GM18498 (cell line): ENCODE measurements around the gene PGGHG.
A peak's percentile ranks its signal among the peaks of the same experiment; 100 is the strongest.

Experiments
- ATAC-seq: cut with Tn5 transposase; IDR thresholded peaks from one replicate; pipeline ENCODE4 v1.9.1; 2021; ENCODE audit warnings: mild to moderate bottlenecking, moderate library complexity; ENCODE audit not compliant: unreplicated experiment

Gene PGGHG

DNA sequence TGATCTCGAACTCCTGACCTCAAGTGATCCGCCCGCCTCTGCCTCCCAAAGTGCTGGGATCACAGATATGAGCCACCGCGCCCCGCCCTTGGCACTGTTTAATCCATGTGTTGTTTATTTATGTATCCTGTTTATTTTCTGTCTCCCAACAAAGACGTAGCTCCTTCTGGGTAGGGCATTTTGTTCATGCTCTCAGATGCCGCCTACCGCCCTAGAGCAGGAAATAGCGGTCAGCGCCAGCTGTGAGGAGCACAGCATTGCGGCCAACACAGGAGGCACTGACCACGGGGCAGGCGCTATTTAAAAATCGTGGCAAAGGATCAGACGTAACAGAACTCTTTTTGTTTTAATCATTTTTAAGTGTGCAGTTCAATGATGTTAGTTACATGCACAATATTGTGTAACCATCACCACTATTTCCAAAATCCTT, 20.2 kb upstream of the PGGHG start:
- ATAC-seq: peak; percentile 60

- peak; percentile 67 for ATAC-seq
Observed at GRCh38 chr11:269146-269890, 19.6 kb upstream of the PGGHG start.

GRCh38 chr11:270451-271318, 18.2 kb upstream of the PGGHG start:
- ATAC-seq: no peak

DNA sequence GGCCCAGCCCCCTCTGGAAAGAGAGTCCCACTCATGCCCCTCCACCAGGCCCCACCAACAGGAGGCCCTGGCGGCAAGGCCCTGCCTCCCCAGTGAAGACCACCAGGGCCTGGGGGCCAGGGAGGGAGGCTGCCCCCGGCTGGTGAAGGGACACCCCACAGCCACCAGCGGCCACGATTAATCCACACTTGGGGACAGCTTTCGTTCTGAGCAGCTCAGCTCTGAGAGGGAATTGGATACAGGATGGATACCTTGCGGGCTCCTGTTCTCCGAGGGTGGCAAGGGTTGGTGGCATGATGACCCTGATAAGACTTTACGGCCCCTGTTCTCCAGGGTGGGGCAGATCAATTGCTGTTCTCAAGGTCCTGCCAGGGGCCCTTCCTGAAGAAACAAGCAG, 17.6 kb upstream of the PGGHG start:
- no peak for ATAC-seq

GRCh38 chr11:272195-272930, 16.6 kb upstream of the PGGHG start:
- ATAC-seq: no peak

- ATAC-seq: no peak
Observed at GRCh38 chr11:272931-273198, 16.1 kb upstream of the PGGHG start.

DNA sequence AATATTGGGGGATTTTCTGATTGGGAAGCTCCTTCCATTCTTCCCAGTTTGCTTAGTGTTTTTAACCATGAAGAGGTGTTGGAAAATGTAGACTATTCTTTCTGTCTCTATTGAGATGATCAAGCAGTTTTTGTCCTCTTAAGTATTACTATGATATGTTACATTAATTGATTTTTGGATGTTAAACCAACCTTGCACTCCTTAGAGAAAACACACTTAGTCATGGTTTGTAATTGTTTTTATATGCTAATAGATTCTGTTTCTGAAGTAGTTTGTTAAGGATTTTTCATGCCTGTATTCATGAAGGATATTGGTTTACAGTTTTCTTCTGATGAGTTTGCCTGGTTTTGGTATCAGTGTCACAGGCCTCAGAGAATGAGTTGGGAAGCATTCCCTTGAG, 12.7 kb upstream of the PGGHG start:
- ATAC-seq: no peak

DNA sequence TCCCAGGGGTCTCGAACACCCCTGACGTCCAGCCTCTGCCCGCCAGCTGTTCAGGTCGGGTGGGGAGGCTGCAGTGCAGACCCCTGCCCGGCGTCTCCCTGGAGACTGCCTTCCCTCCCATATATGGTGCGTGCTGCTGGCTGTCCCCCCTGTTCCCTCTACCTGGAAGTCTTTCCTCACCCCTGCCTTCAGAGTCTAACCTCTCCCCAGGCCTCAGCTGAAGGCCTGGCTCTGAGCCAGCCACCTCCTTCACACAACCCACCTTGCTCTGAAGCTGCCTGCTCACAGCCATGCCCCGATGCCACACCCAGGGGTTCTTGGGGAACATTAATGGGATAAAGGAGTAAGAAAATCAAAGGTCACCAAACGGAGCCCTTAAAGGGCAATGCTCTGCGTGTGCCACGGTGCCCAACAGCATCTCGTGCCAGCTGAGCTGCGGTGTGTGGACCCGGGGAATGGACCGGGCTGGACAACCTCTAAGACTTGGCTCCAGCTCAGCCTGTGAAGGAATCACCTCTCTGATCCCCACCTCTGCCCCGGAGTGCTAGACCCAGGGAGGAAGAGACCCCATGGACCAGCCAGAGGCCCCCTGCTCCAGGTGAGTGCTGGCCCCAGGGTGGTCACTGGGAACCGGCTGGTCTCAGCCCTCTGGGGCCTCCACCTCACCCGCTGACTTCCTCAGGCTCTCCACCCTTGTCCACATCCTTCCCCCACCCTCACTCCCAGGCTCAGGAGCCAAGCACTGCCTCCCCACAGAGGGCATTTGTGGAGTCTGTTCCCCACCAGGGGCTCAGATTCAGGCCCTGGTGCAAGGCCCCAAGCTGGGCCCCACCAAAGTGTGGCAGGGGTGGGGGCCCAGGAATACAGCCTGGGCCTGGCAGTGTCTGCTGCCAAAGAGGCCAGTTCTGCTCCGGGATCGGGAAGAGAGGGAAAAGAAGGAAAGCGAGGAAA, 10.7 kb upstream of the PGGHG start, which contains the start of gene NLRP6:
Gene NLRP6 (plus strand): TSS at position 407 of the 951 bp plus-strand sequence. CDS start 163 bp downstream, at position 570.
- no peak for ATAC-seq

DNA sequence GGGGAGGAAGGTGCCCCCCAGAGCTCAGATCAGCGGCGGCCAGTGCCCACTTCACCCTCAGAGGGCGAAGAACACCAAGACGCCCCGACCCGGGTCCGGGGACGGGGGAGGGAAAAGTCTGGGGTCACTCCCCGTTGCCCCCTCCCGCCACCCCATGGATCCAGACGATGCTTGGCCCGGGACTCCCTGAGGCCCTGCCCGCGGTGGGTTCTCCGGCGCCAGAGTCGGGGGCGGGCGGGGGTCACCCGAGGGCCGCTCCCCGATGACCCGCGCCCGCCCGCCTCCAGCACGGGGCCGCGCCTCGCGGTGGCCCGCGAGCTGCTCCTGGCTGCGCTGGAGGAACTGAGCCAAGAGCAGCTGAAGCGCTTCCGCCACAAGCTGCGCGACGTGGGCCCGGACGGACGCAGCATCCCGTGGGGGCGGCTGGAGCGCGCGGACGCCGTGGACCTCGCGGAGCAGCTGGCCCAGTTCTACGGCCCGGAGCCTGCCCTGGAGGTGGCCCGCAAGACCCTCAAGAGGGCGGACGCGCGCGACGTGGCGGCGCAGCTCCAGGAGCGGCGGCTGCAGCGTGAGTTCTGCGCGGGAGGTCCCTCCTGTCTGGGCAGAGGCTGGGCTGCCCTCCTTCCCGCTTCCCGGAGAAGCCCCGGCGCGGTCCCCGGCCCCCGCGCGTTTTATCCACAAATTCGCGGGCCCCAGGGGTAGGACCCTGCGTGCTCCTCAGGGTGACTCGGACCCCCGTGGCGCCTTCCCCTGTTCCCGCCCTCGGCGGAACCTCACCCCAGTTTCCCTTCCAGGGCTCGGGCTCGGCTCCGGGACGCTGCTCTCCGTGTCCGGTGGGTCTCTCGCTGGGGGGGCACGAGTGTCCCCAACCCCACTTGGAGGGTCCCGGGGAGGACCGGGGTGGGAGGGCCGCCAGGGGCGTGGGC, 9.6 kb upstream of the PGGHG start:
- ATAC-seq: no peak

DNA sequence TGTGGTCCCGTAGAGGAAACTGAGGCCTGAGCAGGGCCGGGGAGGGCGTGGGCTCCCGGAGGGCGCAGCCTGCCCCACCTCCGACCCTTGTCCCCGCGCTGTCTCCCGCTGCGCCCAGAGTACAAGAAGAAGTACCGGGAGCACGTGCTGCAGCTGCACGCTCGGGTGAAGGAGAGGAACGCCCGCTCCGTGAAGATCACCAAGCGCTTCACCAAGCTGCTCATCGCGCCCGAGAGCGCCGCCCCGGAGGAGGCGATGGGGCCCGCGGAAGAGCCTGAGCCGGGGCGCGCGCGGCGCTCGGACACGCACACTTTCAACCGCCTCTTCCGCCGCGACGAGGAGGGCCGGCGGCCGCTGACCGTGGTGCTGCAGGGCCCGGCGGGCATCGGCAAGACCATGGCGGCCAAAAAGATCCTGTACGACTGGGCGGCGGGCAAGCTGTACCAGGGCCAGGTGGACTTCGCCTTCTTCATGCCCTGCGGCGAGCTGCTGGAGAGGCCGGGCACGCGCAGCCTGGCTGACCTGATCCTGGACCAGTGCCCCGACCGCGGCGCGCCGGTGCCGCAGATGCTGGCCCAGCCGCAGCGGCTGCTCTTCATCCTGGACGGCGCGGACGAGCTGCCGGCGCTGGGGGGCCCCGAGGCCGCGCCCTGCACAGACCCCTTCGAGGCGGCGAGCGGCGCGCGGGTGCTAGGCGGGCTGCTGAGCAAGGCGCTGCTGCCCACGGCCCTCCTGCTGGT, 8.8 kb upstream of the PGGHG start:
- no peak for ATAC-seq

GRCh38 chr11:280706-281485, 8.0 kb upstream of the PGGHG start:
- no peak for ATAC-seq

DNA sequence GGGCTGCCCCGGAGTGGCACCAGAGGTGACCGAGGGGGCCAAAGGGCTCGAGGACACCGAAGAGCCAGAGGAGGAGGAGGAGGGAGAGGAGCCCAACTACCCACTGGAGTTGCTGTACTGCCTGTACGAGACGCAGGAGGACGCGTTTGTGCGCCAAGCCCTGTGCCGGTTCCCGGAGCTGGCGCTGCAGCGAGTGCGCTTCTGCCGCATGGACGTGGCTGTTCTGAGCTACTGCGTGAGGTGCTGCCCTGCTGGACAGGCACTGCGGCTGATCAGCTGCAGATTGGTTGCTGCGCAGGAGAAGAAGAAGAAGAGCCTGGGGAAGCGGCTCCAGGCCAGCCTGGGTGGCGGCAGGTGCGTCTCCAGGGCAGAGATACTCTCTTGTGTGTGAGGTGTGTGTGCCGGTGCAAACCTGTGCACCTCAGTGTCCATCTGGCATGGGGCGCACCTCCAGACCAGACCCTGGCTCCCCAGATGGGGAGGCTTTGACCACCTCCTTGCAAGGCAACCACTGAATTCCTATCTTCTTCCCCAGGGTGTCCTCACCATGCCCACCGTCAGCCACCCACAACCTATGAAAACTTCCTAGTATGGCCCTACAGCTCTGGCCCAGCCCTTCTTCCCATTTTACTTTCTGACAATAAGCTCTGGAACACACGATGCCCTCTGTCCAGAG, 7.3 kb upstream of the PGGHG start:
- ATAC-seq: no peak

GRCh38 chr11:282171-282570, 6.8 kb upstream of the PGGHG start:
- ATAC-seq: no peak

- no peak for ATAC-seq
Observed at GRCh38 chr11:282630-283360, 6.1 kb upstream of the PGGHG start.

- no peak for ATAC-seq
Observed at GRCh38 chr11:283405-284104, 5.4 kb upstream of the PGGHG start.
